ENCODE results near the gene ZNF445.
"Not testable (repeated sequence)": the region's sequence is repeated elsewhere in the genome, so short reads cannot be mapped to it uniquely, and the experiment has no call there.

ZNF445 gene

DNA sequence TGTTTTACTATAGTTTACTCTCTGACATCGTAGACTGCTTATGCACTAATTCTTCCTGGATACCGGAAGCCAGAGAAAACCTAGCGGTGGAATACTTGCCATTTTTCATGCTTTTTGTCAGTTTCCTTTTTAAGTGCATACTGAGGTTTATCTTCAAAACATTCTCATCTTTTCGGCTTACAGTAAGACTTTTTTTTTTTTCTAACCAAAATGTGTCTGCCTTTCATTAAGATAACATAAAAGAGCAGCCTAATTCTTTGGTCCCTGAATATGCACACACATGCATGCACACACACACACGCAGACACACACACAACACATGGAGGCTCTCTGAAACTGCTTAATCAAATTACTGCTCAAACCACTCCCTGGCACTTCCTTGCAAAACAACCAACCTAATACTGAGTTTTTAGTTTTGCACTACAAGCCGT lies 1.3 kb downstream of the ZNF445 start:
- no peak for DNase-seq (ENCODE audit: low read depth)

- not testable (repeated sequence) for DNase-seq (ENCODE audit: low read depth)
These were observed 2.6 kb downstream of the ZNF445 start for GRCh38 chr3:44474886-44475285.

DNA sequence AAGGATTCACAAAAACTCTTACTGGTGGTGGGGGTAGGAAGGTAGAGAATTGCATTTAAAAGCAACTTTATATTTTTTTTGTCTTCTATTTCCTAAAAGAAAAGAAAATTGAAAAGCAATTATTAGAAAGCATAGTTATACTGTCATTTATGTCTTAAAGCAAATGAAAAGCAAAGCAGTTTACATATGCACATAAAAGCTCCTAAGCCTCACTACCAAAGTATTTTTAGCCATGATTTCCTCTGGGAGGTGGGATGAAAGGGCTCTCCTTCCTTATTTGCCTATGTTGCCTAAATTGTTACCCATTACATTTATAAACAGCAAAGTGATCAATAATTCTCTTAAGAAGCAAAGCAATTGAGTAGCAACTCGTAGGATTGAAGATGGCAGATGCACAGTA lies 7.0 kb downstream of the ZNF445 start:
- DNase-seq (ENCODE audit: low read depth) = no peak

DNA sequence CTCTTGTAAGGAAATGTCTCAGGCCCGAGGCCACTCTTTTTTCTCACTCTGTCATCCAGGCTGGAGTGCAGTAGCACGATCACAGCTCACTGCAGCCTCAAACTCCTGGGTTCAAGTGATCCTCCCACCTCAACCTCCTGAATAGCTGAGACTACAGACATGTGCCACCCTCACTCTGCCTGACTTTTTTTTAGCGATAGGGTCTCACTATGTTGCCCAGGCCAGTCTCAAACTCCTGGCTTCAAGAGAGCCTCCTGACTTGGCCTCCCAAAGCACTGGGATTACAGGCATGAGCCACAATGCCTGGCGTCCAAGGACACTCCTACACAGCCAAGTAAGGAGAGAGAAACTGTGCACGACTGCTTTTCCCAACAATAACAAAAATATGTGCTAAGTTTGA lies 7.6 kb downstream of the ZNF445 start:
- DNase-seq (ENCODE audit: low read depth) = no peak

GRCh38 chr3:44468572-44469520 lies 8.6 kb downstream of the ZNF445 start:
- DNase-seq (ENCODE audit: low read depth) = no peak

GRCh38 chr3:44468099-44468537 lies 9.4 kb downstream of the ZNF445 start:
- not testable (repeated sequence) for DNase-seq (ENCODE audit: low read depth)

DNA sequence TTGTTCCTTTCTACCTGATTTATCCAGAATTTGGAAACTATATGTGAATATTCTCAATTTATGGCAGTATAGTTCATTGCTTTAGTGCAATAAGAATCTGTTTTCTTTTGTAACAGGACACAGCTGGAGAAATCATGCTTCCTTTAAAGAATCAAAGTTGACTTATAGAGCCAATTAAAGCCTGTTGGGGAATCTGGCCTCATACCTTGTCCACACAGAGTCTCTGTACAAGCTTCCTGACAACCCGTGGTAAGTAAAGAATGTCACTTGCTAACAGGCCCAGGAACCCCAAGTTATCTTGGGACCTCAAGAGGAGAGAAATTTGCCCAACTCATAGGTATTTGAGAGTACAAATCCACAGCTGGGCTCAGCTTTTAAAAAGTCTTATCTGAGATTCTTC lies 10.2 kb downstream of the ZNF445 start:
- DNase-seq (ENCODE audit: low read depth) = no peak

DNA sequence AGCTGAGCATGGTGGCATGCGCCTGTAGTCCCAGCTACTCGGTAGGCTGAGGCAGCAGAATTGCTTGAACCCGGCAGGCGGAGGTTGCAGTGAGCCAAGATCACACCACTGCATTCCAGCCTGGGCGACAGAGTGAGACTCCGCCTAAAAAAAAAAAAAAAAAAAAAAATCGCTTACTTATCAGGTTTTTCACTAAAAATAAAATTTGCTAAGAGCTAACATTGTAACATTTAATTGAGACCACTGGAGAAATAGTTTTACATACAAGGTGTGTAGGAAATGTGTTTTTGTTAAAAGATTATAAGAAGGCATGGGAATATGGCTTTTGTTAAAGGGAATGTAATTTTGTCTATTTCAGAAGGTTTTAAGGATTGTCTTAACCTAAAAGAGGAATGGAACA lies 12.6 kb downstream of the ZNF445 start:
- DNase-seq (ENCODE audit: low read depth) = not testable (repeated sequence)

DNA sequence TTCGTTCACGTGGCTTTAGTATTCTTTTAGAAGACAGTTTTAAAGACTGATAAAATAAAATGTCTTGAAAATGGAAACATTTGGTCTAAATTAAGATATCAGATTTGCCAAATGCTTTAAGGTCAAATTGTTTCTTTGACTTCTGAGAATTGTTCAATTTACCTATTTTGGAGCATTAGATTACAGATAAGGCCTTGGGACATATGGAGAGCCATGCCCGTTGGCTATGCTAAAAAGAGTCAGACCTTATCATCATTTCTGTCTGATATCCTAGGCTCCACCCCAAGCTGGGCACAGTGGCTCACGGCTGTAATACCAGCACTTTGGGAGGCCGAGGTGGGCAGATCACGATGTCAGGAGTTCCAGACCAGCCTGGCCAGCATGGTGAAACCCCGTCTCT lies 13.0 kb downstream of the ZNF445 start:
- DNase-seq (ENCODE audit: low read depth) = no peak

- not testable (repeated sequence) for DNase-seq (ENCODE audit: low read depth)
These were observed 17.4 kb downstream of the ZNF445 start for GRCh38 chr3:44460050-44460449.

DNA sequence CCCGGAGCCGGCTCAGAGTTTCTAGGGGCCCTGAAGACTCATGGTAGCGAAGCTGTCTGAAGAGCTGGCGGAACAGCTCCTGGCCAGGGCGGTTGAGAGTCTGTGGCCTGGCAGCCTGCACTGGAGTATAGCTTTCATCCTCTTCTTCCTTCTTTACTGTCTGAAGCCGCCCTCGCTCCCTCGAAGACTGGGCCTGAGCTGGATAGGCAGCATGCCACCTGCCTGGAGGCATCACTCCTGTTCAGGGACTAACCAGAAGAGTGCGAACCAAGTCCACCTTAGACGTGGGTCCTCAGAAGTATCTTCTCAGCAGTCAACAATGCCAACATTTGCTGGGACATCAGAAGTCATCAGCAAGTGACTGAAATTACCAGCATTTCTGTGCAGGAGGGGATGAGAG lies 22.2 kb downstream of the ZNF445 start:
- no peak for DNase-seq (ENCODE audit: low read depth)

GRCh38 chr3:44454258-44454657 lies 23.2 kb downstream of the ZNF445 start:
- no peak for DNase-seq (ENCODE audit: low read depth)

- no peak for DNase-seq (ENCODE audit: low read depth)
These were observed 26.0 kb downstream of the ZNF445 start for GRCh38 chr3:44451441-44451840.

DNA sequence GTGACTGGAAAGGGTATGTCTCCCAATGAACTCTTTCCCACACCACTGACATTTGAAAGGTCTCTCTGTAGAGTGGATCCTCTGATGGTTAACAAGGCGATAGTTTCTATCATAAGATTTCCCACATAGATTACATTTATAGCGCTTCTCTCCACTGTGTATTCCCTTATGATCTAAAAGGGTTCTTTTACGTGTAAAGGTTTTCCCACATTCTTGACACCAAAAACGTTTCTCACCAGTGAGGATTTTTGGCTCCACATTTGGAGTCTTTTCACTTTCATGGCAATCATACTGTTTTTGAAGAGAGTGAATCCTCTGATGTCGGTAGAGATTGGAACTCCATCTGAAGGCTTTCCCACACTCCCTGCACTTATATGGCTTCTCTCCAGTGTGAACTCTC lies 30.5 kb downstream of the ZNF445 start:
- DNase-seq (ENCODE audit: low read depth) = no peak

GRCh38 chr3:44445786-44446185 lies 31.7 kb downstream of the ZNF445 start:
- no peak for DNase-seq (ENCODE audit: low read depth)

DNA sequence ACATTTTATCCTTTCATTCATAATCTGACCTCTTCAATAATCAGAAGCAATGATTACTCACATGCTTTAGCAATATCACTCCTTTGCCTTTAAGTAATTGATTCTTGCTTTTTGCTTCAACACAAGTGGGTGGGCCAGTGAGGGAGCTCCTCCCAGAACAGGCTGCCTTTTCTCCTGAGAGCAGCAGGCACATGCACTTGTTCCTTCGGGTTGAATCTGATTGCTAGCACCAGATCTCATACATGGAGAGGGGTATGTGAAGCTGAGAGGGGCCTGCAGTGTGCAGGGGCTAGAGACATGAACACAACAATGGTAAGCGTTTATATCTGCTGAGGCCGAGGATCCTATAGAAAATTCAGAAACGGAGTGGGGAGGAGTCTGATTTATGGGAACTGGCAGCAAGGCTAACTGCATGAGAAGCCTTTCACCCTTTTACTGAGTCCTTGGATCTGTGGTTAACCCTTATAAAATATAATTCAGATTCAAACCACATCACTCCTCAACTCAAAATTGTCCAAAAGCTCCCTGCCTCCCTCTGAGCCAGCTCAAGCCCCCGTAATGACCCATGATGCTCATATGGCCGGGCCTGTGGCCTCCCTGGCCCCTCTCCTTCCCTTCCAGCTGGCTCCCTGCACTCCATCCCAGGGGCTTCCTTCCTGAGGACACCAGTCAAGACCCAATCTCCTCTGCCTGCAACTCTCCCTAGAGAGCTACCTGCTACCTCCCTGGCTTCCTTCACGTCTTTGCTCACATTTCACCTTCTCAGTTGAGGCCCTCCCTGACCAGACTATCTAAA lies 32.4 kb downstream of the ZNF445 start:
- no peak for DNase-seq (ENCODE audit: low read depth)

DNA sequence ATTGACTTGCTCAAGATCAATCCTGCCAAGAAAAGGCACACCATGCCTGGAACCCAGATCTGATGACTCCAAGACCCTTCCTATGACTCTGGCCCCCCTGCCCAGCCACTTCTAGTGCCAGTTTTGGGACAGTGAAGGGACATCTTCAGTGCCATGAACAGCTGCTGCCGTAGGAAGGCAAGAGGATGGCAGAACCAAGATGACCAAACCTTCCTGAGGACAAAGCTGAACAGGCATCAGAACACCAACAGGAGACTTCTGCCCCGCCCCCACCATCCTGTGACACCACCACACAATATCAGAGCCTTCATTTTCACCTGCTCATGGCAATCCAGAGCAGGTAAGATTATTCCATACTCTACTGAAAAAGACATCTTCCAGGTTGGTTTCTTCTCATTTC lies 33.0 kb downstream of the ZNF445 start:
- DNase-seq (ENCODE audit: low read depth) = no peak

- no peak for DNase-seq (ENCODE audit: low read depth)
These were observed 34.7 kb downstream of the ZNF445 start for GRCh38 chr3:44442596-44443309.

- DNase-seq (ENCODE audit: low read depth) = peak; percentile 30
These were observed 37.8 kb downstream of the ZNF445 start for GRCh38 chr3:44439499-44440295.

GRCh38 chr3:44437800-44438199 lies 39.7 kb downstream of the ZNF445 start:
- DNase-seq (ENCODE audit: low read depth) = no peak

GRCh38 chr3:44436181-44436580 lies 41.3 kb downstream of the ZNF445 start:
- DNase-seq (ENCODE audit: low read depth) = no peak

Data from stimulated activated CD8-positive, alpha-beta memory T cell treated with anti-CD3 and anti-CD28 coated beads, Interleukin-12 subunit alpha, Interleukin-12 subunit beta, amount 100 ng/mL, for 1 hour (primary cell).